Activated CD4-positive, alpha-beta T cell treated with anti-CD3 and anti-CD28 coated beads, Interleukin-2, amount 50 U/mL, for 48 hours (primary cell): ENCODE results near the gene ACOX3.

ENCODE experiments used
- DNase-seq, 2 experiments: peaks; one replicate each; pipeline ENCODE4 v3.0.0-alpha.2; 2020

ACOX3 gene

GRCh38 chr4:8404791-8405515 is 35.6 kb downstream of the ACOX3 start:
- no peak for DNase-seq

GRCh38 chr4:8403976-8404375 is 36.5 kb downstream of the ACOX3 start:
- no peak for DNase-seq

- DNase-seq: peak; percentile 64 to 67
Observed at GRCh38 chr4:8403173-8403753, 37.3 kb downstream of the ACOX3 start.

GRCh38 chr4:8402640-8403039 is 37.9 kb downstream of the ACOX3 start:
- DNase-seq: no peak

- DNase-seq: no peak
Observed at GRCh38 chr4:8402181-8402597, 38.3 kb downstream of the ACOX3 start.

- no peak for DNase-seq
Observed at GRCh38 chr4:8401665-8402064, 38.9 kb downstream of the ACOX3 start.

GRCh38 chr4:8400632-8401325 is 39.7 kb downstream of the ACOX3 start:
- no peak for DNase-seq

- no peak for DNase-seq
Observed at GRCh38 chr4:8399298-8399697, 41.2 kb downstream of the ACOX3 start.

- no peak for DNase-seq
Observed at GRCh38 chr4:8398347-8398746, 42.2 kb downstream of the ACOX3 start.

GRCh38 chr4:8396762-8397406 is 43.6 kb downstream of the ACOX3 start:
- no peak for DNase-seq

GRCh38 chr4:8395504-8396296 is 44.8 kb downstream of the ACOX3 start:
- no peak for DNase-seq

GRCh38 chr4:8394806-8395205 is 45.7 kb downstream of the ACOX3 start:
- DNase-seq: no peak

GRCh38 chr4:8394061-8394519 is 46.4 kb downstream of the ACOX3 start:
- no peak for DNase-seq

- DNase-seq: no peak
Observed at GRCh38 chr4:8393593-8394038, 46.9 kb downstream of the ACOX3 start.

- no peak for DNase-seq
Observed at GRCh38 chr4:8392591-8393190, 47.8 kb downstream of the ACOX3 start.

GRCh38 chr4:8391972-8392371 is 48.6 kb downstream of the ACOX3 start:
- peak in 1 of 2 experiments; percentile 14 for DNase-seq

- no peak for DNase-seq
Observed at GRCh38 chr4:8391071-8391470, 49.5 kb downstream of the ACOX3 start.

- no peak for DNase-seq
Observed at GRCh38 chr4:8390577-8390976, 49.9 kb downstream of the ACOX3 start.

- DNase-seq: no peak
Observed at GRCh38 chr4:8388528-8388870, 52.0 kb downstream of the ACOX3 start.

GRCh38 chr4:8387615-8388527 is 52.7 kb downstream of the ACOX3 start:
- DNase-seq: no peak

- no peak for DNase-seq
Observed at GRCh38 chr4:8387194-8387593, 53.3 kb downstream of the ACOX3 start.
